AG09319 (cell line): Measurements from ENCODE around the gene WDR54.

Experiments
- DNase-seq: peaks from one replicate; pipeline ENCODE4 v3.0.0-alpha.2; 2010; ENCODE audit warnings: low read depth; ENCODE audit errors: extremely low read depth
- CTCF ChIP-seq: IDR thresholded peaks from 2 replicates; pipeline ENCODE4 v1.5.1; 2011; ENCODE audit warnings: low read depth, mild to moderate bottlenecking, inconsistent platforms, low read length, moderate library complexity

The WDR54 gene

DNA sequence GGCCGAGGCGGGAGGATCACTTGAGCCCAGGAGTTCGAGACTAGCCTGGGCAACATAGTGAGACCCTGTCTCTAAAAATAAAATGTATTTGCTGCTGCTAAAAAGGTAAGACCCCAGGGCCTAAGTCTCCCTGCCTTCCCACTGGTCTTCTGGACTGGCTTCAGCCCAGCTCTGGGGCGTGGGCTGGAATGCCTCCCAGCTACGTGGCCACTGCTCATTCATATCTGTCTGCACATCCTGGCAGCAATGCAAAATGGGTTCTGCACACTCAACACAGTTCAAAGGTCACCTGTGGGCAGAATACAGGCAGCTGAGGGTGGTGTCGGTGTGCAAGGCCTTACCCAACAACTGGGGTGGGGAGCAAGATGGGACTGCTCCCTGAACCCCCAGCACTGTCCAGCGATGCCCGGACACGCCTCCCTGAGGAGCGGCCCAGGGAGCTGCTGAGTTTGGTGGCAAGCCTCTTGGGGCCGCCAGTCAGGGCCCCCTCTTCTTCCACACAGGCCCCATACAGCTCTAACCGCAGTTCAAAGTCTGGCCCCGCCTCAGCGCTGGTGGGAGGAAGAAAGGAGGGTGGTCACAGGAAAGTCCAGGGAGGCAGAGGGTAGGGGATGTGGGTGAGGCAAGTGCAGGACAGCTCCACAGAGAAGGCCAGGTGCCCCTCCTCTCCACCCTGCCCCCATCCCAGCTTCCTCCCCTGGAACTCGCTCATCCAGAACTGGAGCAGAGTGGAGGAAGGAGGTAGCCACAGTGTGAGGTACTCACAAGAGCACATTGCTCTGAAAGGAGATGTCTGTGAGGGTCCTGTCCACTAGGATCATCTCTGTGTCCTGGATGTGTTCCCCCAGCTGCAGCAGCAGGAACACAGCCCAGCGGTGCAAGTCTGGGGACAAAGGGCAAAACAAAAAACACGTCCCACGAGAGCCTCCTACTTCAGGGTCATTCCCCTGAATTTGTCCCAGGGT lies 8.2 kb downstream of the WDR54 start:
- no peak for TF ChIP-seq CTCF
- no peak for DNase-seq

- DNase-seq: no peak
- TF ChIP-seq CTCF: no peak
Measured at GRCh38 chr2:74430502-74430901, 9.0 kb downstream of the WDR54 start.

- DNase-seq: no peak
- TF ChIP-seq CTCF: no peak
Measured at GRCh38 chr2:74436111-74436805, 14.7 kb downstream of the WDR54 start.

DNA sequence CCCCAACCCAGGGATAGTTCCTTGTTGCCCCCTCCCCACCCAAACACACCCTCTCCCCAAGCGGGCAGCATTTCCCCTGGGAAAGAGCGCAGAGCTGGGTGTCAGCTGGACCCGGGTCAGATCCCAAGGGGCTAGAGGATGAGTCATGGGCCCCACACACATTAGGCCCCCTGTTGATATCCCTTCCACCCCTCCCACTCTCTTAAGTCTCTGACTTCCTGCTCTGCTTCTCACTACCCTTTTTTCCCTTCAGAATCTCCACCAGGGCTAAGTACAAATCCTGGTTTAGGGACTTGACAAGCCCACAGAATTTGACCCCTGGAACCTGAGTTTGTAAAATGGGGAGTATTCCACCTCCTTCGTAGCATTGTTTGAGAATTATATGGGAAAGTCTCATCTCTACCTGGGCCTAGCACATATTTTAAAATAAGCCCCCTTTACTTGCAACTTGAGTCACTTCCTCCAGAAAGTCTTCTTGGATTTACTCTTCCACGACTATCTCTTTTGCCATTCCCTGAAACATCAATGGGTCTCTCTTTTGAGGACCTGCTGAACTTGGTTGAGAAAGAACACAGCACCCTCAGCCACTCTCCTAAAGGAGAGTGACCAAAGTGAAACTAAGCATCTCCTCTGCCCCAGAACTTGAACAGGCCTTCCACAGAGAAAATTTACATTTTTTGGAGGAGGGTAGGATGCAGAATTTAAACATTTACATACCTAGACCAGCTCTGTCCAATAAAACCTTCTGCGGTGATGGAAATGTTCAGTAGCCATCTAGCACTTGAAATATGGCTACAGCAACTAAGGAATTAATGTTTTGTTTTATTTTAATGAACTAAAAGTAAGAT lies 15.5 kb downstream of the WDR54 start:
- DNase-seq: no peak
- no peak for TF ChIP-seq CTCF

DNA sequence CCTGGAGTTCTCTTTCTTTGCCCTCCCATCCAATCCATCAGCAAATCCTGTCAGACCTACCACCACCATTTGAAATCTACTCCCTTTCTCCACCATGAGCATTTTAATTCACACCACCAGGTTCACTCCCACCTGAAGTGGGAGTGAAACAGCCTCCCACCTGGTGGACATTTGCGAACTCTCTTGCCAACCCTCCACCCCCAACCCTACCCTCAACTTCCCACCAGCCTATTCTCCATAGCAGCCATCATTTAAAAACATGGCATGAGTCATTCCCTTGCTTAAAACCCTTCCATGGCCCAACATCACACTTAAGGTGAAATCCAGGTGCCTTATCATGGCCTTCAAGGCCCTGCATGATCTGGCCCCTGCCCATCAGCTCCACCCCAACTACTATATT lies 16.7 kb downstream of the WDR54 start:
- no peak for TF ChIP-seq CTCF
- DNase-seq: no peak

DNA sequence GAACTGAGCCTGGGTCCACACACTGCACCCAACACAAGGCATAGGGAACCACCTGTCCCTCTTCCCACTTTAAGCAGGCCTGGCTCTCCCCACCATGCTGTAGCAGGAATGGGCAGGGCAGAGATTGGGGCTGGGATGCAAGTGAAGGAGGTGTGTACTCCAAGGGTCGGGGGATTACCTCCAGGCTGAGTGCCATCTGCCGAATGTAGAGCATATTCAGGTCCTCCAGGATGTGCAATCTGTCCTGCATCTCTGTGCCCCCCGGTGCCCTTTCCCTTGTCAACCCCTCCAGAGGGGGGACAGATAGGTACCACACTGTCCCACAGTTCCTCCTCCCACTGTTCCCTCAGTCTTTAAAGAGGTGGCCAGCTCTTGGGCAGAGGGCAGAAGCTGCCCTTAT lies 17.8 kb downstream of the WDR54 start:
- no peak for TF ChIP-seq CTCF
- DNase-seq: no peak
